ENCODE results near the gene STK36. TPM values are rescaled to one million over a fixed set of nuclear protein-coding genes. Genes with fewer than 3 reads are reported as not detected.
A peak's percentile ranks its signal among the peaks of the same experiment; 100 is the strongest.

The STK36 gene
- total and polyA plus RNA-seq, 2 donors (not counting 3 experiments of a cell fraction or from before 2014, with no cell fraction given), result 40.9 to 65.2 TPM

DNA sequence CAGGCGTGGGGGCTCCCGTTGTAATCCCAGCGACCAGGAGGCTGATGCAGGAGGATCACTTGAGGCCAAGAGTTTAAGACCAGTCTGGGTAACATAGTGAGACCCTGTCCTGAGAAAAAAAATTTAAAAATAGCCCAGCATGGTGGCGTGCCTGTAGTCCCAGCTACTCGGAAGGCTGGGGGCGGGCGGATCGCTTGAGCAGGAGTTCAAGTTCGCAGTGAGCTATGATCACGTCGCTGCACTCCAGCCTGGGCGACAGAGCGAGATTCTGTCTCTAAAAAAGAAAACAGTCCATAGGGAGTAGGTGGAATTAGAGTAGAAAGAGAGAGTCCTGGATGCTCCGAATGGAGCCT is 38.4 kb downstream of the STK36 start:
- no peaks in the 10 kb centered on the region for H3K36me3 ChIP-seq (ENCODE audit: control insufficient read depth in 2 of 2, extremely low read depth in 1 of 2, insufficient read depth in 2 of 2, low read length in 2 of 2)
- dilution Hi-C loops (cut with MboI; ENCODE audit: extremely low pct_ligation_motif_present, low sequenced_read_pairs) (no loop called here), intact Hi-C loops (cut with micrococcal nuclease) (loop anchor here (1.0 kb wide), 1 partner anchor 39 kb away; no protein-coding TSS in a partner anchor)
- ChIA-PET POLR2A (no interaction called here), CTCF (interaction anchor here (0.6 to 3.9 kb wide), 25 partner anchors 8 to 449 kb away, joined by 3 to 45 read pairs (median 6); partner anchors contain the start of genes BCS1L, CYP27A1, PLCD4 and RNF25)
- BruUV-seq (replicated peaks), result TSS peak; percentile 25
- peak overlapping the region; percentile 96 for H2AFZ ChIP-seq (ENCODE audit: low read depth, low read length)
- peak overlapping the region; percentile 34 for H3K9ac ChIP-seq (replicated peaks; ENCODE audit: extremely low read depth, insufficient read depth, low read length)
- H3K4me2 ChIP-seq (ENCODE audit: insufficient read depth, low read length), result peak overlapping the region; percentile 69
- no peaks in the 10 kb centered on the region for H4K20me1 ChIP-seq (replicated peaks; ENCODE audit: control insufficient read depth, extremely low read depth, insufficient read depth, low read length)
- peak overlapping the region in 2 of 3 experiments; percentile 53 to 93 for H3K4me3 ChIP-seq (replicated peaks in 1 of 3; ENCODE audit: insufficient read depth in 1 of 3, low read depth in 1 of 3, low read length in 3 of 3)
- peaks cover 38% of the 10 kb centered on the region for H3K79me2 ChIP-seq (ENCODE audit: control insufficient read depth, insufficient read depth, low read length)
- H3K9me3 ChIP-seq (replicated peaks; ENCODE audit: control insufficient read depth, insufficient read depth, low read length), result no peaks in the 10 kb centered on the region
- H3K4me1 ChIP-seq (ENCODE audit: control insufficient read depth, extremely low read depth, insufficient read depth, low read length), result peaks cover 14% of the 10 kb centered on the region
- H3K27me3 ChIP-seq (ENCODE audit: control insufficient read depth in 2 of 2, insufficient read depth in 2 of 2, low read length in 2 of 2), result no peaks in the 10 kb centered on the region
- no peak for FAIRE-seq
- no peak overlapping the region for H3K27ac ChIP-seq (ENCODE audit: insufficient read depth, low read depth, low read length)
- DNase-seq (ENCODE audit: low read depth, low spot score), result no peak
- H3K9me1 ChIP-seq (replicated peaks; ENCODE audit: control insufficient read depth, extremely low read depth, insufficient read depth, low read length), result no peaks in the 10 kb centered on the region
- no peak for TF ChIP-seq JUN (IDR thresholded peaks at IDR 0.05; ENCODE audit: borderline replicate concordance, insufficient read depth, insufficient read length, low read depth)
- no peak for TF ChIP-seq POLR2A (IDR thresholded peaks at IDR 0.05; ENCODE audit: low read depth, low read length)
- TF ChIP-seq, protein P1, sequence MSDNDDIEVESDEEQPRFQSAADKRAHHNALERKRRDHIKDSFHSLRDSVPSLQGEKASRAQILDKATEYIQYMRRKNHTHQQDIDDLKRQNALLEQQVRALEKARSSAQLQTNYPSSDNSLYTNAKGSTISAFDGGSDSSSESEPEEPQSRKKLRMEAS (IDR thresholded peaks at IDR 0.05; ENCODE audit: insufficient read depth, insufficient read length), result no peak
- TF ChIP-seq, protein P2, sequence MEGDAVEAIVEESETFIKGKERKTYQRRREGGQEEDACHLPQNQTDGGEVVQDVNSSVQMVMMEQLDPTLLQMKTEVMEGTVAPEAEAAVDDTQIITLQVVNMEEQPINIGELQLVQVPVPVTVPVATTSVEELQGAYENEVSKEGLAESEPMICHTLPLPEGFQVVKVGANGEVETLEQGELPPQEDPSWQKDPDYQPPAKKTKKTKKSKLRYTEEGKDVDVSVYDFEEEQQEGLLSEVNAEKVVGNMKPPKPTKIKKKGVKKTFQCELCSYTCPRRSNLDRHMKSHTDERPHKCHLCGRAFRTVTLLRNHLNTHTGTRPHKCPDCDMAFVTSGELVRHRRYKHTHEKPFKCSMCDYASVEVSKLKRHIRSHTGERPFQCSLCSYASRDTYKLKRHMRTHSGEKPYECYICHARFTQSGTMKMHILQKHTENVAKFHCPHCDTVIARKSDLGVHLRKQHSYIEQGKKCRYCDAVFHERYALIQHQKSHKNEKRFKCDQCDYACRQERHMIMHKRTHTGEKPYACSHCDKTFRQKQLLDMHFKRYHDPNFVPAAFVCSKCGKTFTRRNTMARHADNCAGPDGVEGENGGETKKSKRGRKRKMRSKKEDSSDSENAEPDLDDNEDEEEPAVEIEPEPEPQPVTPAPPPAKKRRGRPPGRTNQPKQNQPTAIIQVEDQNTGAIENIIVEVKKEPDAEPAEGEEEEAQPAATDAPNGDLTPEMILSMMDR (IDR thresholded peaks at IDR 0.05; ENCODE audit: extremely low read depth in 1 of 2, insufficient read depth in 1 of 2, low read depth in 1 of 2, low read length in 2 of 2), result no peak
- TF ChIP-seq GATA2 (IDR thresholded peaks at IDR 0.05; ENCODE audit: insufficient read depth, insufficient read length, low read depth, low read length), result no peak
- TF ChIP-seq EZH2 (IDR thresholded peaks at IDR 0.05; ENCODE audit: borderline replicate concordance, low read depth, low read length, severe bottlenecking), result no peak
- TF ChIP-seq MYC (IDR thresholded peaks at IDR 0.05; ENCODE audit: low read depth, low read length), result no peak
- no peak for TF ChIP-seq POLR2AphosphoS5 (IDR thresholded peaks at IDR 0.05; ENCODE audit: insufficient read depth, low read depth, low read length)
- TF ChIP-seq FOS (IDR thresholded peaks at IDR 0.05; ENCODE audit: borderline replicate concordance, insufficient read depth, low read length), result no peak
